Measurements from ENCODE around the gene TMEM171.

The TMEM171 gene

GRCh38 chr5:73122875-73123810 lies 2.8 kb downstream of the TMEM171 start:
- Histone ChIP-seq H3K36me3 (ENCODE audit: insufficient read depth, low read length) (no peaks in the 10 kb centered on the region), H3K4me3 (ENCODE audit: low read depth in 1 of 2, low read length in 2 of 2) (no peak overlapping the region), H3K4me1 (ENCODE audit: insufficient read depth, low read length) (peaks cover 4% of the 10 kb centered on the region), H3K27ac (ENCODE audit: low read depth, low read length) (no peak overlapping the region), H3K9me3 (ENCODE audit: low read length) (no peaks in the 10 kb centered on the region), H3K27me3 (ENCODE audit: control insufficient read depth in 1 of 2, insufficient read depth in 2 of 2, low read length in 2 of 2) (peaks cover 12 to 29% of the 10 kb centered on the region in 2 donors), H3K9ac (ENCODE audit: low read length) (no peak overlapping the region)

DNA sequence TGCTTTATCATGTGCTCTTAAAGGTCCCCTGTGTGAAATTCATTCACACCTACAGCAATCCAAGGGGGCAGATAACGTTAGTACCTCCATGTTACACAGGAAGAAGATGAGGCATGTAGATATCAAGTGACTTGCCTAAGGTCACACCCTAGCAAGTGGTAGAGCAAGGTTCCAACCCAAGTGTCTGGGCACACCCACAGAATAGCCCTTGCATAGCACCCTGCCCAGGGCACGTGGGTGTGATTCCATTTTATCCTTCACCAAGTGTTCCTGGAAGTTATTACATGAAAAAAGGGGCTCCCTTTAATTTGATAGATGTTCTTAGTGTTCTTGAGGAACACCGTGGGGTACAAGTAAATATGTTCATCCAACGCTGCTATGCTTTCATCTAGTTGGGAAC lies 4.9 kb downstream of the TMEM171 start:
- no peaks in the 10 kb centered on the region for H3K36me3 ChIP-seq (ENCODE audit: insufficient read depth, low read length)
- peaks cover 12 to 18% of the 10 kb centered on the region in 2 donors for H3K27me3 ChIP-seq (ENCODE audit: control insufficient read depth in 1 of 2, insufficient read depth in 2 of 2, low read length in 2 of 2)
- no peaks in the 10 kb centered on the region for H3K9me3 ChIP-seq (ENCODE audit: low read length)
- no peak overlapping the region for H3K9ac ChIP-seq (ENCODE audit: low read length)
- peaks cover 4% of the 10 kb centered on the region for H3K4me1 ChIP-seq (ENCODE audit: insufficient read depth, low read length)
- H3K27ac ChIP-seq (ENCODE audit: low read depth, low read length): no peak overlapping the region
- H3K4me3 ChIP-seq (ENCODE audit: low read depth in 1 of 2, low read length in 2 of 2): no peak overlapping the region

DNA sequence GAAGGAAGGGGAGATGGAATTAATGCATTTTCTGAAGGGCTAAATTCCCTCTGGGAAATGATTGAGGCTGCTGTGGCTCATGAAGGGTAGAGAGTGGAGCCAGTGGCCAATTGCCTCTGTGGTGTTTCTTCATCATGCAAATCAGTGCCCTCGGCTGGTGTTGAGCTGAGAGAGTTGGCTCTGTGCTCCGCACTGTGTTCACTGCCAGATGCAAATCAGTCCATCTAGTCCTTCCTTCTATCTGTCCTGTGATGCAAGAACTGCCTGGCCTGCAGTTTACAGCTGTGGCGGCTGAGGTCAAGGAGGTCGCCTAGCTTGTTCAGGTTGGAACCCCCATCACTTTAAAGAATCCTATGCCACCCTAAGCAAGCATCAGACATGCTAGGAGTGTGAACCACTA lies 6.0 kb downstream of the TMEM171 start:
- Histone ChIP-seq H3K9ac (ENCODE audit: low read length) (no peak overlapping the region), H3K9me3 (ENCODE audit: low read length) (no peaks in the 10 kb centered on the region), H3K4me1 (ENCODE audit: insufficient read depth, low read length) (no peaks in the 10 kb centered on the region), H3K36me3 (ENCODE audit: insufficient read depth, low read length) (no peaks in the 10 kb centered on the region), H3K27ac (ENCODE audit: low read depth, low read length) (no peak overlapping the region), H3K4me3 (ENCODE audit: low read depth in 1 of 2, low read length in 2 of 2) (no peak overlapping the region), H3K27me3 (ENCODE audit: control insufficient read depth in 1 of 2, insufficient read depth in 2 of 2, low read length in 2 of 2) (peaks cover 5 to 12% of the 10 kb centered on the region in 2 donors)

GRCh38 chr5:73126957-73127356 lies 6.6 kb downstream of the TMEM171 start:
- Histone ChIP-seq H3K4me1 (ENCODE audit: insufficient read depth, low read length) (no peaks in the 10 kb centered on the region), H3K4me3 (ENCODE audit: low read depth in 1 of 2, low read length in 2 of 2) (no peak overlapping the region), H3K9ac (ENCODE audit: low read length) (no peak overlapping the region), H3K27me3 (ENCODE audit: control insufficient read depth in 1 of 2, insufficient read depth in 2 of 2, low read length in 2 of 2) (peaks cover under 1 to 6% of the 10 kb centered on the region in 2 donors), H3K36me3 (ENCODE audit: insufficient read depth, low read length) (no peaks in the 10 kb centered on the region), H3K9me3 (ENCODE audit: low read length) (no peaks in the 10 kb centered on the region), H3K27ac (ENCODE audit: low read depth, low read length) (no peak overlapping the region)

DNA sequence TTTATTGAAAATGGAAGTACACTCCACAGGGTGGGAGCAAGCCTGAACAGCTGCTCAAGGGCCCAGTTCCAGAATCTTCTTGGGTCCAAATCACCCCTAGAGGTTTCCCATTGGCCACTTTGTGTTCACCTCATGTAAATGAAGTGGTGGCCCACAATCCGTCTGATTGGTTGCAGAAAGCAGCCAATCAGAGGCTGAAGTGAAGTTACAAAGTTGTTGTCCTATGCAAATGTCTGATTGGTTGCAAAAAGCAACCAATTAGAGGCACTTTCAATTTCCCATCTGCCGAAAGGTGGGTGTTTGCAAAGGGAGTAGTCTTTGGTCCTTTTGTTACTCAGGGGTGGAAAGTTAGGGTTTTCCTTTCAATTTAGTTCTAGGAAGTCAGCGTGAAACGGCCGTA lies 8.8 kb downstream of the TMEM171 start:
- Histone ChIP-seq H3K4me1 (ENCODE audit: insufficient read depth, low read length) (no peaks in the 10 kb centered on the region), H3K4me3 (ENCODE audit: low read depth in 1 of 2, low read length in 2 of 2) (no peak overlapping the region), H3K27me3 (ENCODE audit: control insufficient read depth in 1 of 2, insufficient read depth in 2 of 2, low read length in 2 of 2) (no peaks in the 10 kb centered on the region), H3K27ac (ENCODE audit: low read depth, low read length) (no peak overlapping the region), H3K9ac (ENCODE audit: low read length) (no peak overlapping the region), H3K9me3 (ENCODE audit: low read length) (no peaks in the 10 kb centered on the region), H3K36me3 (ENCODE audit: insufficient read depth, low read length) (no peaks in the 10 kb centered on the region)

DNA sequence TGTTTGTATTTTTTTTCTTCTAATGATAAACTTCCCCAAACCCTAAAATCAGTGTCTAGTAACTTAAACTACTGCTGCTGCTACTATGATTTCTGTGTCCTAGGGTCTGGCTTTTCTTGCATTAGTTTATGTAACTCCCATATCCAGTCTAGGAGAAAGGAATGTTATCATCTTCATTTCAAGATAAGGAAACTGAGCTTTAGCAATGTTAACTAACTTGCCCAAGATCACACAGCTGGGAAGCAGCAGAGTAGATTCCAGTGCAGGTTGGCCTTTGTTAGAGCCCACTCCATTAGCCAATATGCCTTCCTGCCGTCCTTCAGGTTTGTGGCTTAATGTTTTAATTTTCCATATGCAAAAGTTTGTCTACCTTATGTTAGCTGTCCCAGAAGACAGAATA lies 10.4 kb downstream of the TMEM171 start:
- no peaks in the 10 kb centered on the region for H3K4me1 ChIP-seq (ENCODE audit: insufficient read depth, low read length)
- H3K9ac ChIP-seq (ENCODE audit: low read length): no peak overlapping the region
- H3K27me3 ChIP-seq (ENCODE audit: control insufficient read depth in 1 of 2, insufficient read depth in 2 of 2, low read length in 2 of 2): peaks cover 0 to 2% of the 10 kb centered on the region in 2 donors
- H3K27ac ChIP-seq (ENCODE audit: low read depth, low read length): no peak overlapping the region
- no peak overlapping the region for H3K4me3 ChIP-seq (ENCODE audit: low read depth in 1 of 2, low read length in 2 of 2)
- H3K36me3 ChIP-seq (ENCODE audit: insufficient read depth, low read length): no peaks in the 10 kb centered on the region
- H3K9me3 ChIP-seq (ENCODE audit: low read length): no peaks in the 10 kb centered on the region

DNA sequence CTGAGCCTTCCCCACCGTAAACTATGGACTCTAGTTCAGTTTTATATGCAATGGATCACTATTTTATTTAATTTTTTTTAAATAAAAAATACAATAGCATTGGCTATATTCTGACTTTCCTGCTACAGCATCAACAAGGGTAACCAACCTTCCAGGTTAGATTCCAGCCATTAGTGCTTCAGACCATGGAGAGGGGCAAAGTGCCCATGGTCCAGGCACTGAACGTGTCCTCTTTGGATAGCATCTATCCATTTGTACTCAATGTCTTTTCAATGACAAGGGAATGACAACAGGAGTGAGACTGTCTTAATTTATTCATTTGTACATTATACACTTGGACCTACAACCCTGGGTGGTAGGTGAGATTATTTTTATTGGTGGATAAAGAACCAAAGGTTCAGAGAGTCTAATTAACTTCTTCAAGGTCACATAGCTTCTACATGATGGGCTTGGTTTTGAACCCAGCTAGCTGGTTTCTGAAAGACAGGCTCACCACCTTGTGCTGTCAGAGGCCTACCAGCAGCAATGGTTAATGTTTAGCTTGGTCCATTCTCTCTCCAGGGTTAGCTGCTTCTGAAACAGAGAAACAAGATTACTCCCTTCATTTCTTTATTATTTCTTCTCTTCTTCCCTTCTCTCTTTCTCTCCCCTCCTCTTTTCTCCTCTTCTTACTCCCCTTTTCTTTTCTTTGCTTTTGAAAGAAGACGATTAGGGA lies 11.5 kb downstream of the TMEM171 start:
- Histone ChIP-seq H3K27me3 (ENCODE audit: control insufficient read depth in 1 of 2, insufficient read depth in 2 of 2, low read length in 2 of 2) (peaks cover 0 to 9% of the 10 kb centered on the region in 2 donors), H3K9ac (ENCODE audit: low read length) (no peak overlapping the region), H3K4me1 (ENCODE audit: insufficient read depth, low read length) (no peaks in the 10 kb centered on the region), H3K36me3 (ENCODE audit: insufficient read depth, low read length) (no peaks in the 10 kb centered on the region), H3K4me3 (ENCODE audit: low read depth in 1 of 2, low read length in 2 of 2) (no peak overlapping the region), H3K27ac (ENCODE audit: low read depth, low read length) (no peak overlapping the region), H3K9me3 (ENCODE audit: low read length) (no peaks in the 10 kb centered on the region)

DNA sequence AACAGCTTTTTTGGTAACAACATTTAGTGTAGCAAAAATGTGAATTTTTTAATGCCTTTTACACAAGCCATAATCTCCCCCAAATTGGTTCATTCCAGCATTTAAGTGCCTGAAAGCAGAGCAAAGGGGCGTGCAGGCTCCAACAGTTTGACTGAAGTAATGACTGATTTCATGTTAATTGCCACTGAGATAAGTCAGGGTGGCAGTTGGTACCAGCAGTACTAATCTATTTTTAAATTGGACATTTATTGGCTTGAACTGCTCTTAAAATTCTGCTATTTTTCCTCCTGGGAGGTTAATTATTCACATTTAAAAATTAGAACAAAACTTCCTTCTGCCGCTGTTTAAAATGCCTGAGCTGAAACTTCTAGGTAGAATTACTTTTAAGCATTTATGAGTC lies 12.4 kb downstream of the TMEM171 start:
- Histone ChIP-seq H3K36me3 (ENCODE audit: insufficient read depth, low read length) (no peaks in the 10 kb centered on the region), H3K9ac (ENCODE audit: low read length) (no peak overlapping the region), H3K4me3 (ENCODE audit: low read depth in 1 of 2, low read length in 2 of 2) (no peak overlapping the region), H3K9me3 (ENCODE audit: low read length) (no peaks in the 10 kb centered on the region), H3K27ac (ENCODE audit: low read depth, low read length) (no peak overlapping the region), H3K27me3 (ENCODE audit: control insufficient read depth in 1 of 2, insufficient read depth in 2 of 2, low read length in 2 of 2) (peaks cover 0 to 9% of the 10 kb centered on the region in 2 donors), H3K4me1 (ENCODE audit: insufficient read depth, low read length) (no peaks in the 10 kb centered on the region)

DNA sequence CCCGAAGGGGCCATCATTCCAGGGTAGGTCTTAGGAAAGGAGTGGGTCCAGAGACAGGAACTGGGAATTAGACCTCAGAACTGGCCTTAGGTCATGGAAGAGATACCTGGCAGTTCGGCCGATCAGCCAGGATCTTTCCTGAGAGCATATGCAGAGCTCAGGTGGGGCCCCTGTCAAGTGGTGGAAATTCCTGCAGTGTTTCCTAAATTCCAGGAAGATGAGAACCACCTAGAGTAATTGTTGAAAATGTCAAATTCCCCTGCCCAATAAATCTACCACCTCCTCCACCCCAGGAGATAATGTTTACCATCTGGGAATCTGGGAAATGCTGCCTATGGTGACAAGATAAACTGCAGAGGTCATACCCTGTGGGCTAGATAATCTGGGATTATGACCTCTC lies 14.6 kb downstream of the TMEM171 start:
- H3K9me3 ChIP-seq (ENCODE audit: low read length): no peaks in the 10 kb centered on the region
- peaks cover 0 to 9% of the 10 kb centered on the region in 2 donors for H3K27me3 ChIP-seq (ENCODE audit: control insufficient read depth in 1 of 2, insufficient read depth in 2 of 2, low read length in 2 of 2)
- H3K9ac ChIP-seq (ENCODE audit: low read length): no peak overlapping the region
- no peaks in the 10 kb centered on the region for H3K36me3 ChIP-seq (ENCODE audit: insufficient read depth, low read length)
- no peak overlapping the region for H3K4me3 ChIP-seq (ENCODE audit: low read depth in 1 of 2, low read length in 2 of 2)
- no peaks in the 10 kb centered on the region for H3K4me1 ChIP-seq (ENCODE audit: insufficient read depth, low read length)
- H3K27ac ChIP-seq (ENCODE audit: low read depth, low read length): no peak overlapping the region

GRCh38 chr5:73135429-73136054 lies 15.2 kb downstream of the TMEM171 start:
- H3K4me1 ChIP-seq (ENCODE audit: insufficient read depth, low read length): no peaks in the 10 kb centered on the region
- no peaks in the 10 kb centered on the region for H3K9me3 ChIP-seq (ENCODE audit: low read length)
- H3K4me3 ChIP-seq (ENCODE audit: low read depth in 1 of 2, low read length in 2 of 2): no peak overlapping the region
- no peak overlapping the region for H3K27ac ChIP-seq (ENCODE audit: low read depth, low read length)
- H3K27me3 ChIP-seq (ENCODE audit: control insufficient read depth in 1 of 2, insufficient read depth in 2 of 2, low read length in 2 of 2): peaks cover 0 to 9% of the 10 kb centered on the region in 2 donors
- no peak overlapping the region for H3K9ac ChIP-seq (ENCODE audit: low read length)
- H3K36me3 ChIP-seq (ENCODE audit: insufficient read depth, low read length): no peaks in the 10 kb centered on the region

DNA sequence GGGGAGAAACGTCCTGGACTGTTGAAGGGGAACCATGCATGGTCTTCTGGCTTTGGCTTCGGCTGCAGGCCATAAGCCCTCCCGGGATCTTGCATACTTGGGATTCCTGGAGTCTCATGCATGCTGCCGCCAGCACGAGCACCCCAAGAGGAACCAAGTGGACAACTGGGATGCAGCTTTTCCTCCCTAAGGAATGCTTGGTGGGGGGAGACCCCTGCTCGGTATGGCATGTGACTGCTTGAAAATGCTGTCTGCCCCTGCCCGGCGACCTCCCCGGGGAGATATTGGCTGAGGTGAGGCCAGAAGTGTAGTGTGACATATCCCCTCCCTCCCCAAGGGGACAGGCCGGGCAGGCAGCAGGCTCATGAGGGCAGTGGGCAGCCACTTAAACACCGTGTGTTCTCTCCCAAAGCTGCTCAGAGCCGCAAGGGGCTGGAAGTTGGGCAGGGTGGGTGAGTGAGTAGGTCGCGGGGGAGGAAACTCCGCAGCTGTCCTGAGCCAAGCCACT lies 15.7 kb downstream of the TMEM171 start:
- no peak overlapping the region for H3K27ac ChIP-seq (ENCODE audit: low read depth, low read length)
- no peak overlapping the region for H3K9ac ChIP-seq (ENCODE audit: low read length)
- H3K9me3 ChIP-seq (ENCODE audit: low read length): no peaks in the 10 kb centered on the region
- no peaks in the 10 kb centered on the region for H3K4me1 ChIP-seq (ENCODE audit: insufficient read depth, low read length)
- peaks cover 0 to 9% of the 10 kb centered on the region in 2 donors for H3K27me3 ChIP-seq (ENCODE audit: control insufficient read depth in 1 of 2, insufficient read depth in 2 of 2, low read length in 2 of 2)
- H3K4me3 ChIP-seq (ENCODE audit: low read depth in 1 of 2, low read length in 2 of 2): no peak overlapping the region
- no peaks in the 10 kb centered on the region for H3K36me3 ChIP-seq (ENCODE audit: insufficient read depth, low read length)
